DOHH2 (cell line): ENCODE data around the gene C1orf141.

Source experiments
- H3F3A ChIP-seq: fragments of 200-600 bp; sonication (generic), shearing (Covaris generic); 2 replicates; pipeline ENCODE4 v1.6.0; 2016; ENCODE audit warnings: antibody characterized with exemption, mild to moderate bottlenecking; ENCODE audit not compliant: control insufficient read depth, insufficient read depth
- H3K27ac ChIP-seq: fragments of 200-600 bp; sonication (generic); 2 replicates; pipeline ENCODE4 v1.5.1; 2014; ENCODE audit warnings: low read depth, mild to moderate bottlenecking, low read length, moderate library complexity
- H3K27me3 ChIP-seq: fragments of 200-600 bp; sonication (generic); 2 replicates; pipeline ENCODE4 v1.6.1; 2014; ENCODE audit warnings: mild to moderate bottlenecking, low read length, mixed read lengths; ENCODE audit not compliant: control insufficient read depth
- H3K36me3 ChIP-seq: fragments of 200-600 bp; sonication (generic); 2 replicates; pipeline ENCODE4 v1.6.1; 2014; ENCODE audit warnings: mild to moderate bottlenecking, low read length, moderate library complexity, mixed read lengths; ENCODE audit not compliant: control insufficient read depth
- H3K4me1 ChIP-seq: fragments of 200-600 bp; sonication (generic); 2 replicates; pipeline ENCODE4 v1.6.1; 2014; ENCODE audit warnings: mild to moderate bottlenecking, low read length, mixed read lengths; ENCODE audit not compliant: control insufficient read depth
- H3K4me2 ChIP-seq: fragments of 200-600 bp; sonication (generic); 2 replicates; pipeline ENCODE4 v1.6.0; 2014; ENCODE audit warnings: mild to moderate bottlenecking, low read length, moderate library complexity
- H3K4me3 ChIP-seq: fragments of 200-600 bp; sonication (generic); 2 replicates; pipeline ENCODE4 v1.5.1; 2014; ENCODE audit warnings: mild to moderate bottlenecking, low read length, mixed read lengths
- H3K79me2 ChIP-seq: fragments of 200-600 bp; sonication (generic); 2 replicates; pipeline ENCODE4 v1.6.1; 2014; ENCODE audit warnings: mild to moderate bottlenecking, low read length, mixed read lengths; ENCODE audit not compliant: control insufficient read depth
- H3K9me2 ChIP-seq: fragments of 200-600 bp; sonication (generic); replicated peaks from 2 replicates; pipeline ENCODE4 v1.6.1; 2014; ENCODE audit warnings: mild to moderate bottlenecking, low read length, mixed read lengths; ENCODE audit not compliant: control insufficient read depth
- H3K9me3 ChIP-seq: fragments of 200-600 bp; sonication (generic); 2 replicates; pipeline ENCODE4 v1.6.1; 2014; ENCODE audit warnings: antibody characterized with exemption, low read length, mixed read lengths; ENCODE audit not compliant: control insufficient read depth, insufficient read depth
- H4K20me1 ChIP-seq: fragments of 200-600 bp; sonication (generic); 2 replicates; pipeline ENCODE4 v1.6.0; 2014; ENCODE audit warnings: low read depth, mild to moderate bottlenecking, antibody characterized with exemption, low read length, moderate library complexity; ENCODE audit not compliant: control insufficient read depth, insufficient read depth
- CTCF ChIP-seq: fragments of 200-600 bp; sonication (generic); IDR thresholded peaks from one replicate; pipeline ENCODE4 v1.5.1; 2014; ENCODE audit warnings: antibody characterized with exemption, mild to moderate bottlenecking, low read depth, low read length; ENCODE audit not compliant: poor library complexity, severe bottlenecking
- EZH2phosphoT487 ChIP-seq: fragments of 200-600 bp; sonication (generic); IDR thresholded peaks from 2 replicates; pipeline ENCODE4 v1.6.1; 2017; ENCODE audit warnings: borderline replicate concordance, mild to moderate bottlenecking, antibody characterized with exemption, low read length, moderate library complexity, mixed read lengths

C1orf141 gene

GRCh38 chr1:67085326-67085725 is 49.4 kb downstream of the C1orf141 start:
- Histone ChIP-seq H3K4me3 (no peak overlapping the region), H3F3A (no peaks in the 10 kb centered on the region), H3K4me1 (no peaks in the 10 kb centered on the region), H3K79me2 (no peaks in the 10 kb centered on the region), H3K27ac (no peak overlapping the region), H3K4me2 (no peak overlapping the region), H4K20me1 (no peaks in the 10 kb centered on the region), H3K9me2 (no peaks in the 10 kb centered on the region), H3K36me3 (no peaks in the 10 kb centered on the region), H3K9me3 (no peaks in the 10 kb centered on the region; the same call in 1 of the 2 replicates), H3K27me3 (no peaks in the 10 kb centered on the region)
- TF ChIP-seq EZH2phosphoT487 (no peak), CTCF (no peak)

- Histone ChIP-seq H3K4me3 (no peak overlapping the region), H3K27ac (no peak overlapping the region), H3K4me1 (no peaks in the 10 kb centered on the region), H3F3A (no peaks in the 10 kb centered on the region), H3K4me2 (no peak overlapping the region), H3K9me3 (no peaks in the 10 kb centered on the region; the same call in 1 of the 2 replicates), H3K27me3 (no peaks in the 10 kb centered on the region), H3K9me2 (no peaks in the 10 kb centered on the region), H3K36me3 (no peaks in the 10 kb centered on the region), H3K79me2 (no peaks in the 10 kb centered on the region), H4K20me1 (no peaks in the 10 kb centered on the region)
- TF ChIP-seq CTCF (no peak), EZH2phosphoT487 (no peak)
These were observed 49.9 kb downstream of the C1orf141 start for GRCh38 chr1:67084765-67085318.

GRCh38 chr1:67078291-67078690 is 56.5 kb downstream of the C1orf141 start:
- Histone ChIP-seq H3K9me2 (no peaks in the 10 kb centered on the region), H4K20me1 (no peaks in the 10 kb centered on the region), H3K36me3 (no peaks in the 10 kb centered on the region), H3K27me3 (no peaks in the 10 kb centered on the region), H3F3A (no peaks in the 10 kb centered on the region), H3K4me2 (no peak overlapping the region), H3K4me1 (peaks cover 12% of the 10 kb centered on the region), H3K79me2 (no peaks in the 10 kb centered on the region), H3K9me3 (no peaks in the 10 kb centered on the region; the same call in 1 of the 2 replicates), H3K27ac (no peak overlapping the region), H3K4me3 (no peak overlapping the region)
- TF ChIP-seq CTCF (no peak), EZH2phosphoT487 (no peak)
